KMS-11 (cell line): ENCODE results near the gene ABHD12.
A peak's percentile ranks its signal among the peaks of the same experiment; 100 is the strongest.

Source experiments
- H2AFZ ChIP-seq: fragments of 200-600 bp; sonication (generic); 2 replicates; pipeline ENCODE4 v1.6.1; 2016; ENCODE audit warnings: antibody characterized with exemption, mixed run types, low read depth
- H3K27ac ChIP-seq: fragments of 200-600 bp; sonication (generic); 2 replicates; pipeline ENCODE4 v1.6.1; 2016; ENCODE audit warnings: mild to moderate bottlenecking, mixed run types
- H3K27me3 ChIP-seq: fragments of 200-600 bp; sonication (generic); 2 replicates; pipeline ENCODE4 v1.6.1; 2017; ENCODE audit warnings: mild to moderate bottlenecking, low read depth, mixed run types, moderate library complexity; ENCODE audit not compliant: insufficient read depth
- H3K36me3 ChIP-seq: fragments of 200-600 bp; sonication (generic); 2 replicates; pipeline ENCODE4 v1.6.1; 2017; ENCODE audit warnings: mild to moderate bottlenecking, mixed run types; ENCODE audit not compliant: insufficient read depth
- H3K4me1 ChIP-seq: fragments of 200-600 bp; sonication (generic); 2 replicates; pipeline ENCODE4 v1.6.1; 2016; ENCODE audit warnings: mild to moderate bottlenecking, low read depth, mixed run types; ENCODE audit not compliant: poor library complexity, severe bottlenecking
- H3K4me2 ChIP-seq: fragments of 200-600 bp; sonication (generic); 2 replicates; pipeline ENCODE4 v1.7.0; 2016; ENCODE audit warnings: mild to moderate bottlenecking, mixed run types
- H3K4me3 ChIP-seq: fragments of 200-600 bp; sonication (generic); IDR thresholded peaks from 2 replicates; pipeline ENCODE4 v1.6.1; 2017; ENCODE audit warnings: low read depth, low read length, mixed read lengths; ENCODE audit not compliant: insufficient read depth
- H3K79me2 ChIP-seq: fragments of 200-600 bp; sonication (generic); 2 replicates; pipeline ENCODE4 v1.6.1; 2016; ENCODE audit warnings: low read depth, mixed run types; ENCODE audit not compliant: insufficient read depth
- H3K9ac ChIP-seq: fragments of 200-600 bp; sonication (generic); 2 replicates; pipeline ENCODE4 v1.6.1; 2016; ENCODE audit warnings: mild to moderate bottlenecking, mixed run types
- H4K20me1 ChIP-seq: fragments of 200-600 bp; sonication (generic); 2 replicates; pipeline ENCODE4 v1.6.1; 2016; ENCODE audit warnings: mild to moderate bottlenecking, mixed run types; ENCODE audit not compliant: insufficient read depth
- TF ChIP-seq, protein P1 (sequence below): fragments of 200-600 bp; sonication (generic); conservative IDR thresholded peaks from 2 replicates; pipeline ENCODE4 v1.6.1; 2017; ENCODE audit warnings: low read depth, mild to moderate bottlenecking, antibody characterized with exemption, low read length, moderate library complexity, mixed read lengths

ABHD12 gene

DNA sequence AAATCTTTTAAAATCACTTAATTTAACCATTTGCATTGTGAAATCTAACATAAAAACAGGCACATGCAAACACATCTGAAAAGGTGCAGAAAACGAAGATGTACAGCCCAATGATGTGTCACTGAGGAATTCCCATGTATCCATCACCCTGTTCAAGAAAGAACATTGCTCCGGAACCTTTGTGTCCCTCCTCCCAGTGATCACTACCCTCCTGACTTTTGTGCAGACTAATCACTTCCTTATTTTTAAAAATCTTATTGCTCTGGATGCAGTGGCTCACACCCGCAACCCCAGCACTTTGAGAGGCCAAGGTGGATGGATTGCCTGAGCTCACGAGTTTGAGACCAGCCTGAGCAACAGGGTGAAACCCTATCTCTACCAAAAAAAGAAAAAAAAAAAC lies 31.4 kb upstream of the ABHD12 start:
- Histone ChIP-seq H3K36me3 (no peaks in the 10 kb centered on the region), H3K27ac (no peak overlapping the region), H3K9ac (no peak overlapping the region), H4K20me1 (no peaks in the 10 kb centered on the region), H3K4me1 (no peaks in the 10 kb centered on the region), H2AFZ (no peak overlapping the region), H3K4me2 (no peak overlapping the region), H3K27me3 (no peaks in the 10 kb centered on the region), H3K4me3 (no peak overlapping the region), H3K79me2 (no peaks in the 10 kb centered on the region)
- TF ChIP-seq, protein P1, sequence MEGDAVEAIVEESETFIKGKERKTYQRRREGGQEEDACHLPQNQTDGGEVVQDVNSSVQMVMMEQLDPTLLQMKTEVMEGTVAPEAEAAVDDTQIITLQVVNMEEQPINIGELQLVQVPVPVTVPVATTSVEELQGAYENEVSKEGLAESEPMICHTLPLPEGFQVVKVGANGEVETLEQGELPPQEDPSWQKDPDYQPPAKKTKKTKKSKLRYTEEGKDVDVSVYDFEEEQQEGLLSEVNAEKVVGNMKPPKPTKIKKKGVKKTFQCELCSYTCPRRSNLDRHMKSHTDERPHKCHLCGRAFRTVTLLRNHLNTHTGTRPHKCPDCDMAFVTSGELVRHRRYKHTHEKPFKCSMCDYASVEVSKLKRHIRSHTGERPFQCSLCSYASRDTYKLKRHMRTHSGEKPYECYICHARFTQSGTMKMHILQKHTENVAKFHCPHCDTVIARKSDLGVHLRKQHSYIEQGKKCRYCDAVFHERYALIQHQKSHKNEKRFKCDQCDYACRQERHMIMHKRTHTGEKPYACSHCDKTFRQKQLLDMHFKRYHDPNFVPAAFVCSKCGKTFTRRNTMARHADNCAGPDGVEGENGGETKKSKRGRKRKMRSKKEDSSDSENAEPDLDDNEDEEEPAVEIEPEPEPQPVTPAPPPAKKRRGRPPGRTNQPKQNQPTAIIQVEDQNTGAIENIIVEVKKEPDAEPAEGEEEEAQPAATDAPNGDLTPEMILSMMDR: no peak

DNA sequence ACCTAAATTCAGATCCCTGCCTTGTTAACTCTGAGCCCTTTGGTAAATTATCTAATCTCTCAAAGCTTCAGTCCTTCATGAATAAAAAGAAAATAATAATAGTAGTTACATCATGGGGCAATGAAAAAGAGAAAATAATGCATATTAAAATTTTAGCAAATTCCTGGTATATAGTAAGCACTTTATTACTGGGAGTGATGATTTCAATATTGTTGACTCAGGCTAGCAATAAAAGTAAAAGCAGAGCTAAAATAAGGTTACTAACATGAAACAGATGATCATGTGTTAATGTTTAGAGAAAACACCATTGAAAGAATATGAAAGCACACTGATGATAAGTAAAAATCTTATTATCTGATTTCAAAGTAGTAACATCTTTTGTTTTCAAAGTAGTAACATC lies 30.5 kb upstream of the ABHD12 start:
- H3K79me2 ChIP-seq: no peaks in the 10 kb centered on the region
- H2AFZ ChIP-seq: no peak overlapping the region
- H3K4me2 ChIP-seq: no peak overlapping the region
- no peak overlapping the region for H3K4me3 ChIP-seq
- no peaks in the 10 kb centered on the region for H3K4me1 ChIP-seq
- TF ChIP-seq, protein P1: no peak
- H3K27me3 ChIP-seq: no peaks in the 10 kb centered on the region
- H4K20me1 ChIP-seq: no peaks in the 10 kb centered on the region
- no peaks in the 10 kb centered on the region for H3K36me3 ChIP-seq
- H3K9ac ChIP-seq: no peak overlapping the region
- H3K27ac ChIP-seq: no peak overlapping the region

DNA sequence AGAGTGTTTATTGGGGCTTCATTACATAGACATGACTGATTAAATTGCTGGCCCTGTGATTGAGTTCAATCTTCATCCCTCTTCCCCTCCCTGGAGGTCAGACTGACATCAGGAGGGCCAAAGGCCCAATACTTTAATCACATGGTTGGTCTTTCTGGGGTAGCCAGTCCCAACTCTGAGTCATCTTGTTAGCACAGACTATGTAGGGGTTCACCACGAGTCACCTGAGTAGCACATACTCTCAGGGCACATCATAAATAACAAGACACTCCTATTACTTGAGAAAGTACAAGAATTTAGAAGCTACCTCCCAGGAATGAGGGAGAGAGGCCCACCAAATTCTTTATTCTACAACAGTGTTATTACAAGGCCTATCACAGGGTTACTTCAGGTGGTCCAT lies 28.1 kb upstream of the ABHD12 start:
- Histone ChIP-seq H4K20me1 (no peaks in the 10 kb centered on the region), H3K79me2 (no peaks in the 10 kb centered on the region), H3K4me2 (no peak overlapping the region), H3K4me1 (no peaks in the 10 kb centered on the region), H3K27me3 (no peaks in the 10 kb centered on the region), H3K9ac (no peak overlapping the region), H3K27ac (no peak overlapping the region), H3K4me3 (no peak overlapping the region), H2AFZ (no peak overlapping the region), H3K36me3 (no peaks in the 10 kb centered on the region)
- TF ChIP-seq, protein P1: no peak

DNA sequence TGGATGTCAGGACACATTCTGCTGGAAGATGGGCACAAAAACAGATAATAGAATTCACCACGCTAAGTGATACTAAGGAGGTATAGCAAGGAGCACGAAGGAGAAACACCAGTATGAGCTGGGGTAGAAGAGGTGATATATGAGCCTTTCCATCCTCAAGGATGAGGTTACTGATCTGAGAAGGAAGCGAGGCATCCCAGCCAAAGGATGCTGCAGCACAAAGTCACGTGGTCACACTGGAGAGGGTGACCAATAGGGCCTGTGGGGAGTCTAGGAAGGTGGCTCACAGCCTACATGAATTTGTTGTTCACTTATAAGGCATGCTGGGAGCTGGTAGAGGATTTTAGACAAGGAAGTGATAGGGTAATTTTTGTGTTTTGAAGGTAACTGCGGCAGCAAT lies 18.3 kb upstream of the ABHD12 start:
- Histone ChIP-seq H3K36me3 (0 out of 2 replicates have a peak, but pooled peaks cover 3% of the 10 kb centered on the region), H3K4me2 (peak overlapping the region; percentile 89), H2AFZ (no peak overlapping the region), H3K9ac (no peak overlapping the region), H3K4me3 (no peak overlapping the region), H3K27ac (no peak overlapping the region), H3K4me1 (peaks cover 17% of the 10 kb centered on the region), H3K79me2 (peaks cover 18% of the 10 kb centered on the region), H4K20me1 (no peaks in the 10 kb centered on the region), H3K27me3 (no peaks in the 10 kb centered on the region)
- TF ChIP-seq, protein P1: no peak
